Mucosa of descending colon (tissue), 3 donors: ENCODE measurements around the gene WNT10A. TPM values are rescaled to one million over a fixed set of nuclear protein-coding genes. Genes with fewer than 3 reads are reported as not detected.

Experiments
- ATAC-seq: fragments of 200-7000 bp; cut with Tn5 transposase; one replicate; pipeline ENCODE4 v1.9.1; 2020; ENCODE audit warnings: mild to moderate bottlenecking, moderate library complexity
- DNase-seq, 3 donors: peaks; one replicate each; pipeline ENCODE4 v3.0.0-alpha.2; 2020
- H3K36me3 ChIP-seq: fragments of 200-600 bp; one replicate; pipeline ENCODE4 v1.8.0; 2021; ENCODE audit warnings: low read depth, mild to moderate bottlenecking
- H3K4me1 ChIP-seq: fragments of 200-600 bp; one replicate; pipeline ENCODE4 v1.8.0; 2021; ENCODE audit warnings: low read depth, mild to moderate bottlenecking
- H3K4me3 ChIP-seq: fragments of 200-600 bp; one replicate; pipeline ENCODE4 v1.8.0; 2021; ENCODE audit warnings: mild to moderate bottlenecking
- H3K9me3 ChIP-seq: fragments of 200-600 bp; one replicate; pipeline ENCODE4 v1.8.0; 2021; ENCODE audit warnings: mild to moderate bottlenecking
- intact Hi-C, 2 donors: fragments of 100-400 bp; cut with DNase I in 1 of 2; cut with micrococcal nuclease in 1 of 2; formaldehyde crosslinking; loops; one replicate each; pipeline versions ENCODE4 v1.11.0 to v1.11.1; 2022; cut with DNase I, micrococcal nuclease
- total RNA-seq, 3 donors: library from RNA; stranded (reverse); fragmentation: NEBNext Ultra II Directional in 2 of 3; extraction: Animal tissue kit (Norgen Biotek cat#: 25700) in 2 of 3; gene quantifications; one replicate each; pipeline versions ENCODE4 v1.2.1 to v1.2.4, GENCODE V29; 2021 to 2023
- TF ChIP-seq, protein P1 (sequence below): fragments of 200-600 bp; IDR thresholded peaks from one replicate; pipeline ENCODE4 v1.8.0; 2022; ENCODE audit warnings: antibody characterized with exemption, mild to moderate bottlenecking
- donor health status: DM: no; HTN: no; CAD: no; lungs with moderate emphysema.
- donor health status: DM: no; HTN: no; CAD: no.
- donor health status: DM: no; HTN: yes; CAD: no.

WNT10A gene
- total RNA-seq, 3 donors from 2014 or later, result 0.17 to 1.1 (median 0.22) TPM

DNA sequence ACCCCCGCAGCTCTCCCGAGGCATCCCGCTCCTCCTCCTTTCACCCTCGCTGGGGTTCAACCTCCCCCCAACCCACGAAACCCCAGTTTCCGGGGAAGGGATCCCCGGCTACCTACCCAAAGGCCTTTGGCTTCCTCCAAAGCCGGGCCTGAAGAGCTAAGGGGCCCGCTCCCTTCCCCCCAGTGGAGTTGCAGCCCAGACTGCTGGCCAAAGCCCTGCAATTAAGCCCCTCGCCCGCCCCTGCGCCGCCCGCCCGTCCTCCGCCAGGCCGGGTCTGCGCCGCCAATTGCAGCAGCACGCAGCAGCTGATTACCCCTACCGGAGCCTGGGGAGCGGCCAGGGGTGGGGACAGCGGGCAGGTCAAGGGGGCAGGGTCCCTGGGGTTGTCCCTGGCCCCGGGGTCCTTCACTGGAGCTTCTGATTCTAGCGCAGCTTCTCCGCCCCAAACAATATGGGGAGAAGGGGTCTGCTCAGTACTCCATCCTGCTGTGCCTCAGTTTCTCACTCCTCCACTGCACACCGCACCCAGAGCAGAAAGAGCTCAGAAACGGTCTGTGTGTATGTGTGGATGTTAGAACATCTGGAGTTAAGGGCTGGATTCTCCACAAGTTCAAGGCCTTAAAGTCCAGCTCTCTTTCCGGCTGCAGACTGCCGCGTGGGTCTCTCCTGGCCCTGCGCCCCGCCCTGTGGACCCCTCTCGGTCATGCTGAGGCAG lies 16.9 kb downstream of the WNT10A start:
- no peak for DNase-seq
- intact Hi-C loops, result no loop called here
- Histone ChIP-seq H3K9me3 (no peaks in the 10 kb centered on the region), H3K4me1 (peaks cover 25% of the 10 kb centered on the region), H3K36me3 (no peaks in the 10 kb centered on the region), H3K4me3 (no peak overlapping the region)
- no peak for ATAC-seq
- TF ChIP-seq, protein P1, sequence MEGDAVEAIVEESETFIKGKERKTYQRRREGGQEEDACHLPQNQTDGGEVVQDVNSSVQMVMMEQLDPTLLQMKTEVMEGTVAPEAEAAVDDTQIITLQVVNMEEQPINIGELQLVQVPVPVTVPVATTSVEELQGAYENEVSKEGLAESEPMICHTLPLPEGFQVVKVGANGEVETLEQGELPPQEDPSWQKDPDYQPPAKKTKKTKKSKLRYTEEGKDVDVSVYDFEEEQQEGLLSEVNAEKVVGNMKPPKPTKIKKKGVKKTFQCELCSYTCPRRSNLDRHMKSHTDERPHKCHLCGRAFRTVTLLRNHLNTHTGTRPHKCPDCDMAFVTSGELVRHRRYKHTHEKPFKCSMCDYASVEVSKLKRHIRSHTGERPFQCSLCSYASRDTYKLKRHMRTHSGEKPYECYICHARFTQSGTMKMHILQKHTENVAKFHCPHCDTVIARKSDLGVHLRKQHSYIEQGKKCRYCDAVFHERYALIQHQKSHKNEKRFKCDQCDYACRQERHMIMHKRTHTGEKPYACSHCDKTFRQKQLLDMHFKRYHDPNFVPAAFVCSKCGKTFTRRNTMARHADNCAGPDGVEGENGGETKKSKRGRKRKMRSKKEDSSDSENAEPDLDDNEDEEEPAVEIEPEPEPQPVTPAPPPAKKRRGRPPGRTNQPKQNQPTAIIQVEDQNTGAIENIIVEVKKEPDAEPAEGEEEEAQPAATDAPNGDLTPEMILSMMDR, result no peak

- peaks cover 18% of the 10 kb centered on the region for H3K4me1 ChIP-seq
- intact Hi-C loops, result no loop called here
- peak; percentile 79 for ATAC-seq
- peak; percentile 77 to 84 (median 83) for DNase-seq
- no peaks in the 10 kb centered on the region for H3K36me3 ChIP-seq
- no peaks in the 10 kb centered on the region for H3K9me3 ChIP-seq
- no peak overlapping the region for H3K4me3 ChIP-seq
- TF ChIP-seq, protein P1, result peak; percentile 93
These were observed 17.6 kb downstream of the WNT10A start for GRCh38 chr2:218898109-218898878.

DNA sequence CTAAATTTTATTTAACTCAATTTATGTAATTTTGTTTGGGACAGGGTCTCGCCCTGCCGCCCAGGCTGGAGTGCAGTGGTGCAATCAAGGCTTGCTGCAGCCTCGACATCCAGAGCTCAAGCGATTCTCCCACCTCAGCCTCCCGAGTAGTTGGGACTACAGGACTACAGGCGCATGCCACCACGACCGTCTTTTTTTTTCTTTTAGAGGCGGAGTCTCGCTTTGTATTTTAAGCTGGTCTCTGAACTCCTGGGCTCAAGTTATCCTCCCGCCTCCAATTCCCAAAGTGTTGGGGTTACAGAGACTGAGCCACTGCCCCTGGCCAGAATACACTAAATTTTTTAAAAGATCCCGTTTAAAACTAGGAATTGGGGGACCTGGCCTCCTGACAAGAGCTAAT lies 18.5 kb downstream of the WNT10A start:
- TF ChIP-seq, protein P1, result no peak
- intact Hi-C loops, result no loop called here
- no peak for ATAC-seq
- Histone ChIP-seq H3K9me3 (no peaks in the 10 kb centered on the region), H3K36me3 (no peaks in the 10 kb centered on the region), H3K4me1 (peaks cover 18% of the 10 kb centered on the region), H3K4me3 (no peak overlapping the region)
- no peak for DNase-seq

DNA sequence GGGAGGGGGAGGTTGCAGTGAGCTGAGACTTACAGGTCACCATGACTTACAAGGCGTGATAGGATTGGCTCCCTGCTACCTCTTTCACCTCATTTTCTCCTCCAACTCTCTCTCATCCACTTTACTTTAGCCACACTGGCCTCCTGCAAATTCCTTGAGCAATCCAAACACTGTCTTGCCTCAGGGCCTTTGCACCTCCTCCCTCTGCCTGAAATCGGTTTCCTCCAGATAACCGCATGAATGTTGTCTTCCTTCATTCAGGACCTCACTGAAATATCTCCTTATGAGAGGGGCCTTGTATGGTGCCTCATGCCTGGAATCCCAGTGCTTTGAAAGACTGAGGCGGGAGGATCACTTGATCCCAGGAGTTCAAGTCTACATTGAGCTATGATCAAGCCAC lies 21.8 kb downstream of the WNT10A start:
- ATAC-seq (no peak), DNase-seq (no peak)
- TF ChIP-seq, protein P1, result no peak
- peaks cover 10% of the 10 kb centered on the region for H3K4me1 ChIP-seq
- H3K9me3 ChIP-seq, result no peaks in the 10 kb centered on the region
- intact Hi-C loops, result no loop called here
- H3K36me3 ChIP-seq, result no peaks in the 10 kb centered on the region
- H3K4me3 ChIP-seq, result no peak overlapping the region

DNA sequence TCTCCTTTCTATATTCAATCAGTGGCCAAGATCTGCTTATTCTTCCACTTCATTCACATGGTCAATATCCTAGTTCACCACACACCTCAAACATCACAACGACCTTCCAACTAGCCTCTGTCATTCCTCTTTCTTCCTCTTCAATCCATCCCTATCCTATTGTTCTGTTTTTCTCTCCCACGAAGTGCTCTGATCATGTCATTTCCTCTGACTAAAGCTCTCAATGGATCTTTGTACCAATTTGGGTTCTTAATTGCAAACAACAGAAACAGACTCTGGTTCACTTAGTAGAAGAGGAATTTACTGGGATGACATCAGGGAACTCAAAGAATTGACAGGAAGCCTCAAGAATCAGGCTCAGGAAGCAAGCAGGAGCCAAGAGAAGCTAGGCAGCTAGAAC lies 23.5 kb downstream of the WNT10A start:
- DNase-seq (no peak), ATAC-seq (no peak)
- TF ChIP-seq, protein P1, result no peak

More for the DNA sequence above, 23.5 kb downstream of the WNT10A start:
- intact Hi-C loops, result no loop called here
- H3K4me1 ChIP-seq, result peaks cover under 1% of the 10 kb centered on the region
- H3K4me3 ChIP-seq, result no peak overlapping the region
- no peaks in the 10 kb centered on the region for H3K36me3 ChIP-seq
- no peaks in the 10 kb centered on the region for H3K9me3 ChIP-seq
